ENCODE data around the gene PSME4. TPM values are rescaled to one million over a fixed set of nuclear protein-coding genes. Genes with fewer than 3 reads are reported as not detected.

PSME4 gene
- total and polyA plus RNA-seq, 2 donors (not counting 1 experiment from before 2014, with no cell fraction given): 34.5 to 61.9 TPM

GRCh38 chr2:53877556-53877955, 93.2 kb downstream of the PSME4 start:
- WGBS (ENCODE audit: insufficient coverage): no CpG with 5 or more reads among the region's 2 CpGs
- H3K4me3 ChIP-seq (ENCODE audit: control extremely low read depth in 1 of 5, extremely low read depth in 1 of 5, insufficient read depth in 1 of 5, low read depth in 2 of 5, low read length in 4 of 5): no peak overlapping the region
- H3K27me3 Mint-ChIP-seq: no peaks in the 10 kb centered on the region
- H3K4me3 Mint-ChIP-seq: no peak overlapping the region
- POLR2A ChIA-PET: no interaction called here
- TF ChIP-seq EZH2 (IDR thresholded peaks at IDR 0.05; ENCODE audit: borderline replicate concordance, insufficient read depth, low read depth, low read length, poor library complexity, severe bottlenecking) (no peak), CTCF (IDR thresholded peaks at IDR 0.05) (no peak)
- no peak overlapping the region for H3K27ac ChIP-seq (ENCODE audit: low read length in 2 of 2)
- H2AFZ ChIP-seq (ENCODE audit: insufficient read depth, low read depth, low read length, poor library complexity, severe bottlenecking): no peak overlapping the region
- no peaks in the 10 kb centered on the region for H3K4me1 Mint-ChIP-seq
- no peaks in the 10 kb centered on the region for H3K27me3 ChIP-seq (replicated peaks in 1 of 4; ENCODE audit: control extremely low read depth in 1 of 4, control insufficient read depth in 3 of 4, insufficient read depth in 4 of 4, low read length in 3 of 4)
- no peaks in the 10 kb centered on the region for H3K9me3 Mint-ChIP-seq (ENCODE audit: insufficient read depth)
- H3K4me2 ChIP-seq (replicated peaks; ENCODE audit: low read depth, low read length, poor library complexity, severe bottlenecking): no peak overlapping the region
- no peaks in the 10 kb centered on the region for H4K20me1 ChIP-seq (ENCODE audit: control insufficient read depth, insufficient read depth, low read length, poor library complexity, severe bottlenecking)
- H3K79me2 ChIP-seq (ENCODE audit: control insufficient read depth, insufficient read depth, low read length): no peaks in the 10 kb centered on the region
- H3K9ac ChIP-seq (ENCODE audit: low read length): no peak overlapping the region
- CTCF ChIA-PET: no interaction called here
- H3K27ac Mint-ChIP-seq: no peak overlapping the region
- intact Hi-C loops (cut with micrococcal nuclease): loop anchor here (5.0 kb wide), 1 partner anchor 35 kb away; no protein-coding TSS in a partner anchor
- peaks cover 20 to 80% of the 10 kb centered on the region in 2 experiments for H3K36me3 ChIP-seq (replicated peaks in 1 of 2; ENCODE audit: control extremely low read depth in 1 of 2, control insufficient read depth in 1 of 2, extremely low read depth in 1 of 2, insufficient read depth in 2 of 2, low read length in 1 of 2)
- DNase-seq (no peak), ATAC-seq (ENCODE audit: low read depth) (no peak)
- no peaks in the 10 kb centered on the region for H3K9me3 ChIP-seq (ENCODE audit: control extremely low read depth in 1 of 3, control insufficient read depth in 2 of 3, insufficient read depth in 1 of 3, low read length in 2 of 3)
- no peaks in the 10 kb centered on the region for H3K4me1 ChIP-seq (ENCODE audit: control insufficient read depth in 2 of 2, insufficient read depth in 2 of 2, low read length in 2 of 2)

- peaks cover 16 to 75% of the 10 kb centered on the region in 2 experiments for H3K36me3 ChIP-seq (replicated peaks in 1 of 2; ENCODE audit: control extremely low read depth in 1 of 2, control insufficient read depth in 1 of 2, extremely low read depth in 1 of 2, insufficient read depth in 2 of 2, low read length in 1 of 2)
Measured at GRCh38 chr2:53877112-53877511, 93.7 kb downstream of the PSME4 start.

More at GRCh38 chr2:53877112-53877511, 93.7 kb downstream of the PSME4 start:
- WGBS (ENCODE audit: insufficient coverage): no CpG with 5 or more reads among the region's 1 CpG
- ChIA-PET CTCF (no interaction called here), POLR2A (no interaction called here)
- DNase-seq (no peak), ATAC-seq (ENCODE audit: low read depth) (no peak)
- H3K27me3 ChIP-seq (replicated peaks in 1 of 4; ENCODE audit: control extremely low read depth in 1 of 4, control insufficient read depth in 3 of 4, insufficient read depth in 4 of 4, low read length in 3 of 4): no peaks in the 10 kb centered on the region
- H3K4me3 ChIP-seq (ENCODE audit: control extremely low read depth in 1 of 5, extremely low read depth in 1 of 5, insufficient read depth in 1 of 5, low read depth in 2 of 5, low read length in 4 of 5): no peak overlapping the region
- H2AFZ ChIP-seq (ENCODE audit: insufficient read depth, low read depth, low read length, poor library complexity, severe bottlenecking): no peak overlapping the region
- no peak overlapping the region for H3K9ac ChIP-seq (ENCODE audit: low read length)
- H3K79me2 ChIP-seq (ENCODE audit: control insufficient read depth, insufficient read depth, low read length): no peaks in the 10 kb centered on the region
- no peak overlapping the region for H3K27ac ChIP-seq (ENCODE audit: low read length in 2 of 2)
- H3K4me2 ChIP-seq (replicated peaks; ENCODE audit: low read depth, low read length, poor library complexity, severe bottlenecking): no peak overlapping the region
- H3K9me3 ChIP-seq (ENCODE audit: control extremely low read depth in 1 of 3, control insufficient read depth in 2 of 3, insufficient read depth in 1 of 3, low read length in 2 of 3): no peaks in the 10 kb centered on the region
- no peaks in the 10 kb centered on the region for H3K27me3 Mint-ChIP-seq
- no peak overlapping the region for H3K27ac Mint-ChIP-seq
- no peaks in the 10 kb centered on the region for H3K4me1 ChIP-seq (ENCODE audit: control insufficient read depth in 2 of 2, insufficient read depth in 2 of 2, low read length in 2 of 2)
- TF ChIP-seq CTCF (IDR thresholded peaks at IDR 0.05) (no peak), EZH2 (IDR thresholded peaks at IDR 0.05; ENCODE audit: borderline replicate concordance, insufficient read depth, low read depth, low read length, poor library complexity, severe bottlenecking) (no peak)
- H4K20me1 ChIP-seq (ENCODE audit: control insufficient read depth, insufficient read depth, low read length, poor library complexity, severe bottlenecking): no peaks in the 10 kb centered on the region
- no peak overlapping the region for H3K4me3 Mint-ChIP-seq
- H3K9me3 Mint-ChIP-seq (ENCODE audit: insufficient read depth): no peaks in the 10 kb centered on the region
- intact Hi-C loops (cut with micrococcal nuclease): loop anchor here (5.0 kb wide), 1 partner anchor 35 kb away; no protein-coding TSS in a partner anchor
- H3K4me1 Mint-ChIP-seq: no peaks in the 10 kb centered on the region
